Left renal pelvis (tissue), 4 donors: ENCODE measurements around the gene BTBD9. TPM values are rescaled to one million over a fixed set of nuclear protein-coding genes. Genes with fewer than 3 reads are reported as not detected.
"Not testable (repeated sequence)": the region's sequence is repeated elsewhere in the genome, so short reads cannot be mapped to it uniquely, and the experiment has no call there.

ENCODE experiments used
- DNase-seq, 4 donors: peaks; one replicate each; pipeline ENCODE4 v3.0.0-alpha.2; 2013; ENCODE audit warnings: low read depth in 4 of 4, low spot score in 3 of 4
- polyA plus RNA-seq, 4 donors: library from polyadenylated mRNA; unstranded; fragments of 120-200 nt; gene quantifications; one replicate each; pipeline ENCODE4 v1.2.1, GENCODE V29; 2013; ENCODE audit not compliant: insufficient read length in 4 of 4

BTBD9 gene
- polyA plus RNA-seq, 4 donors: 12.0 to 15.9 (median 12.5) TPM

DNA sequence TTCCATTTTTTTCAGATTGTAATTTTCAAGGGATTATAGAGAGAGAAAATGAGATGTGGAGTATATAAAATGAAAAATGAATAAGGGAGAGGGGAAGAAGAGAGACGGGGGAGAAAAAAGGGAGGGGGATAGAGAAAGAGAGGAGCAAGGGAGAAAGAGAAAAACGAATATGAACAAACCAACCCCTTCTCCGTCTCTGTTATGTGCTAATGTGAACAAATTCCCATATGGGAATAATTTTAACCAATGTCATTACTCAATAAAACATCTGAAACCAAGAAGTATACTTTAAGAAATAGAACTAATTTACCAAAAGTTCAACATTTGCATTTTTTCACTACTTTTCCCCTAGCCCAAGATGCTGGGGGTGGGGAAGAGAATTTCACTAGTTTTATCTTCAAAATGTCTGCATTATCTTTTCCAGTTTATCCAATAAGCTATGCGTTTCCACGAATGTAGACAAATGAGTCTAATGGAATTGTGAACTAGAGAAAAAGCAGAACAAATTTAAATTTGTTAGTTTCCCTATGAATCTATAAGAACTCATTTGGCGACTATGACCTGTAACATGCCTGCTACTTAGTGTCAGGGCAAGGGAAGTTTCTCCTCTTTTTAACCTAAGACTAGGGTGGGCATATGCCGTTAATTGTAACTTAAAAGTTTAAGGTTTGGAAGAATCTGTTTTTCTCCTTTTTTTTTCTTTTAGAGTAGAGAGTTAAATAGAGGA, 286.3 kb downstream of the BTBD9 start:
- no peak for DNase-seq

DNA sequence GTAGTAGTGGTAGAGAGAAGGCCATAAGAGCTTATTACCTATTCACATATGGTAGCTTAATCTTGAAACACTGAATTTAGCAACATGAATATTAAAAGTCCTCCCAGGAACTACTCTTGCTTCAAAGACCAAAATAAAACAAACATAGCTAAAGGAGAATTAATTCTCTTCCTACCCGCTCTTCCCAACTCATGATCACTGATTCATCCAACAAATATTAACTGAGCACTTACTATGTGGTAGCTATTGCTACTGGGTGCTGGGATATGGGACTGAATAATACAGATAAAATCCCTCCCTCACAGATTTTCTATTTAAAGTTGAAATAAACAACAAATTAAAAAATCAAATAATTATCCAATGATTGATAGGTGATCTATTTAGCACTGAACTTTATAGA, 287.1 kb downstream of the BTBD9 start:
- no peak for DNase-seq

DNA sequence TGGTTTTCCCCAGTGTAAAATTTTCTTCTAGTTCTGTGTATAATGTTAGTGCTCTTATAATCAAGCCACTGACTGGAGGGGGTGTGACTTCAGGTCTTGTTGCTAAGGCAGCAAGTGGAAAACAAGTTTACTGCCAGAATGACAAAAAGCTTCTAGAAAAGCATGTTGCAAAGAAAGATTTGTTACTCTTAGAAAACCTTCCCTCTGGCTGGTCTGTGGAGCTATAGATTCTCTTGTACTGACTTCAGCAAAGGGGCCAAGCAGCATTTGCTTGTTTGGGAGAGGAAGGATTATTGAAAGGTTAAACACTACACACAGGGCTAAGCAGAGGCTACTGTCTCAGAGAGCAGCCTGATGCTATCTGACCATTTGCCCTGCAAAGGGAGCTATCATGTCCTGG, 288.8 kb downstream of the BTBD9 start:
- no peak for DNase-seq

DNA sequence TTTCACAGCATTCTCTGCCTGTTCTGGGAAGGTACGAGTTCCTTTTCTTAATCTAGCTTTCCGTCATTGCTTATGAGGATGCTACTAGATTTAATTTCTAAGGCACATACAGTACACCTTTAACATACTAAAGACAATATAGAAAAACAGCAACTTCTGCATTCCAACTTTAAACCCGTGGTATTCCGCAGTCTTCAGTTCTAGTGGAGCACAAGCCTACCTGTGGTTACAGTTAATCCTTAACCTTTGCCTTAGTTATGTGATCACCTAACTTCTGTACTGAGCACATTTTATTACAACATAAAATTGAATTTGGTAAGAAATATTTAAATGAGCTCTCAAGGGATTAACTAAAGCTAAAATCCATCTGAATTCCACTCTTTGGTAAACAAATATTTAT, 289.5 kb downstream of the BTBD9 start:
- no peak for DNase-seq

DNA sequence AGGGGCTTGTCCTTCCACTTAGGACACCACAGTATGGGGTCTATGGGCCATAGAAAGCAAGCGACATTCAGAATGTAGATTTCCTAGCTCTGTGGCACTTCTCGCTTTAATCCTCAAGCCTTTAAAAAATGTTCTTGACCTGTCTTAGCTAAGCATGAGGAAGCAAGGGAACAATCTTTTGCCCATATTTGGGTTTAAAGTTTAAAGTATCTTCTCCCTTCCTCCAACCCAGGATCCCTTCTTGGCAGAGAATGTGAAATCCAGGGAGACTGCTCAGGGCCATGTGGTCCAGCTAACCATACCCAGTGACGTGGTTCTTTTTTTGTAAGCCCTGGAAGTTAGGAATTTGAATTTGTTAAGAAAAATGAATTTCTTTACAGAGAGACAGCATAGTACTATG, 289.9 kb downstream of the BTBD9 start:
- DNase-seq: no peak

DNA sequence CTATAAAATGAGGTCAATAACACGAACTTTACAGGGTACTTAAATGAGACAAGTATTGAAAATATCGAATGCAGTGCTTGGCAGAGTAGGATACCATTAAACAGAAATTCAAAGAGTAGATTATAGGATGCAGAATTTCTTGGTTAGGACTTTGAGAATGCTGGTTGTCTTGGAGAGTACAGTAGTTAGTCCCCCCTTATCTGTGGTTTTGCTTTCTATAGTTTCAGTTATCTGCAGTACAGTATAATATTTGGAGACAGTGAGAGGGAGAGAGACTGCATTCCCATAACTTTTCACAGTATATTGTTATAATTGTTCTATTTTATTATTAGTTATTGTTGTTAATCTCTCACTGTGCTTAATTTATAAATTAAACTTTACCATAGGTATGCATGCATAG, 290.5 kb downstream of the BTBD9 start:
- no peak for DNase-seq

DNA sequence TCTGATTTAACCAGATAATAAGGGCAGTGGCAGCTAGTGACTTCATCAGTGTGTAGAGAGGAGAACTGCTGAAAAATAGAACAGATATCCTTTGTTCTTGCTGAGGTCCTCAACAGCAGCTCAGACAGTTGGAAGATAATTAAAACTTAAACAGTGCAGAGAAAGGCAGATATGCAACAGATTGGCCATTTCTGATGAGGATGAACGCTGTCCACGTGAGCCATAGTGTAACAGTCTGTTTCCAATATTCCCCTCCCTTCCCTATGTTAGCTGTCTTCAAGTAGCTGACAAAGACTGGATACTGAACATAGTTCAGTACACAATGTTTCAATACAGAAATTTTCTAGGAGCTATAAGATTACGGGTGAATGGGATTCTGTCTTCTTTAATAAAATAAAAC, 291.4 kb downstream of the BTBD9 start:
- DNase-seq: no peak

DNA sequence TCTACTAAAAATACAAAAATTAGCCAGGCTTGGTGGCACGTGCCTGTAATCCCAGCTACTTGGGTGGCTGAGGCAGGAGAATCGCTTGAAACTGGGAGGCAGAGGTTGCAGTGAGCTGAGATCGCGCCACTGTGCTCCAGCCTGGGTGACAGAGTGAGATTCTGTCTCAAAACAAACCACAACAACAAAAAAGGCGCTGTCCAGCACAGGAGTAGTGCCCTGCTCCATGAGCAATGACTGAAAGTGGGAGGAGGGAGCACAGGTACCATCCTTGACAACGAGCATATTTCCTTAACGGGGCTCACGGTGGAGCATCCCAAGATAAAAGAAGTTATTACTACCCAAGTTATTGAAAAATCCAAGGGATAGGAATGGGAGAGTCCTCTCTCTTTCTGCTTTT, 291.9 kb downstream of the BTBD9 start:
- not testable (repeated sequence) for DNase-seq

DNA sequence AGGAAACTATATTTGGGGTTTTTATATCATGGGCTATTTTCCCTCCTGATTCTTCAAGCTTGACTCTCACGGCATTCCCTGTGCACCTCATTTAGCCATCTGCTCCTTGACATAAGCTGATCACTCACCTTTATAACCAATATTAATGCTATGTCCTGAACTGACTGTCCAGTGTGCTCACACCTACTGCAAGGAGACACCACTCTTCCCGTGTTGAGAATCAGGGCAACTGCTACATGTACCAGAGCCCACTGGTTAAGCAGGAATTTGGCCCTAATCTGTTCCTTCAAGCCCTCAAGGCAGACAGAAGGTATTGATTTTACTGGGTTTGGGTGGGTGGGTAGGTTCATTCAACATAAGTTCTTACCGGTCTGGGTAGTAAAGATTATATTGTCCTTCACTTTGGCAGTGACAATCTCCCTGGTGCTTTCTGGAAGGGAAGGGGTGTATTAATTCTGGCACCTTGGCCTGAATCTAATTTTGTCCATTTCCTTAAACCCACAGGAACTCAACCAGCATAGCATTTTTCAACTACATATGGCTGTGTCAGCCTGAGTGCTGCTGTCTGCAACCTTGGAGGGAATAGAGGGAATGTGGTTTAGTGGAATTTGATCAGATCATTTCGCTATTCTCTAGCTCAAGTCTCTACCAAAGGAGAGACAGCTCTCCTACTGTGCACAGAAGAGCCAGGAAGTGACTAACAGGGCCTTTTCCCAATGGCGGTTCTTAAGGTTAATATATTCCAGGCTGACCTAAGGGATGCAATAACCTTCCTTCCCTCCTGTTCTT, 293.2 kb downstream of the BTBD9 start:
- DNase-seq: no peak

DNA sequence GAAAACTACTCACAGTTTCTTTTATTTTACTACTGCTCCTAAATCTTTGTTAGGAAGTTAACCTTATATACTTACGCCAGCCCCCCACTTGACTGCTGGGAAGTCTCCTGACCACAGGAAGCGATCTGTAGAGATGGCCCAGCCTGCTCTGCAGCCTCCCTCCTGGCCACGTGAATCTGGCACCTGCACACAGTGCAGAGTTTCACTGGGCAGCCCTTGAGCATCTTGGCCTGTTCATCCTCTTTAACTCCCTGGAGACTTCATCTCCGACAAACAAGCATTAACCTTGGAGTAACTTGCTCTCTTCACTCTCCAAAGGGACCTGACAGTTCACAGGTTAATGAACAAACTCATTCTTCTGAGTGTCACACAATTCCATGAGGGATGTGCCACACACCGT, 294.1 kb downstream of the BTBD9 start:
- DNase-seq: no peak

DNA sequence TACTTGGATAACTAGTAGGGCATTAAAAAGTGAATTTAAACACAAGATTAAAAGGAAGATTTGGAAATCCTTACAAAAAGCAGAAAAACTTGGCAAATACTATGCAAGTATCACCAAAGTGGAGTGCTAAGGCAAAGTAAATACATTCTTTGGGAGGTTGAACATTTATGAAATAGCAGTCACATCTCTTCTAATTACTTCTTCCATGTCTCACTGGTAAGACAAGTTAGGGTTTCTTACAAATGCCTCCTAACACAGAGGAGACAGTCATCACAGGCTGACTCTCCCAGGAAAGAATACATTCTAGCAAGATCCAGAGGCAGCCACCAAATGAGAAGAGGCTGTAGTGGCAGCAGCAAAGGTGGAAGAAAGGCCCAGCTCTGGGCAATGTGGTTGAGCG, 298.2 kb downstream of the BTBD9 start:
- no peak for DNase-seq

DNA sequence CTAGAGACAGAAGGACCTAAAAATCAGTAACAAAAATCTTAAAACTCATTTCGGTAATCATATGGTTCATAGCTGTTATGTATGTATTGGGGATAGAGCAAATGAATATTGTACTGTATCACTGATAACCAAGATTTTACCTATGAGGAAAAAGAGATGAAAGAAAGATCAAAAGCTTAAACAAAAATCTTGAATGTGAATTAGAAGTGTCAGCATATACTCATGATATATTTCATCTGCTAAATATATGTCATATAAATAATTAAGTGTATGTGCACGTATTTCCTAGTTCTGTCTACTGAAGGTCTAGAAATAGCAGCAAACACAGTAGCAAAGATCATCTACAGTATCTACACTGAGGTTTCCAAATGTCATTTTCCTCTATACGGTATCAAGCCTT, 299.8 kb downstream of the BTBD9 start:
- no peak for DNase-seq

DNA sequence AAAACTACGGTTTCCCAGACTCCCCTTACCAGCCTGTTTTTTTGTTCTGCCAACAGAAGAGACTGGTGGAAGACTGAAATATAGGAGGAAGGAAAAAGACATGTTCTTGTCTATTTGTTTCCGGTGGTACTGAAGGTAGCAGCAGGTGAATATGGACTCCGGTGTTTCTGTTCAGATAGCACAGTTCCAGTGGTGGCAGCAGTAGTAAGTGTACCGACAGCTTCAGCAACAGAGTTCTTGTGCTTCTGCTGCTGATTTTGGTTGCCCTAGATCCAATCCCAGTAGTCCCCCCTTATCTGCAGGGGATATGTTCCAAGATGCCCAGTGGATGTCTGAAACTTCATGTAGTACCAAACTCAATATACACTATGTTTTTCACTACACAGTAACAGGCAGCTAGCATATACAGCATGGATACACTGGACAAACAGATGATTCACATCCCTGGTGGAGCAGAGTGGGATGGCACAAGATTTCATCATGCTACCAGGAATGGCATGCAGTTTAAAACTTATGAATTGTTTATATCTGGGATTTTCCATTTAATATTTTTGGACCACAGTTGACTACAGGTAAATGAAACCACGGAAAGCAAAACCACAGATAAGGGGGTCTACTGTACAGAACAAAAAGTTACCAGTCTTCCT, 301.8 kb downstream of the BTBD9 start:
- no peak for DNase-seq

DNA sequence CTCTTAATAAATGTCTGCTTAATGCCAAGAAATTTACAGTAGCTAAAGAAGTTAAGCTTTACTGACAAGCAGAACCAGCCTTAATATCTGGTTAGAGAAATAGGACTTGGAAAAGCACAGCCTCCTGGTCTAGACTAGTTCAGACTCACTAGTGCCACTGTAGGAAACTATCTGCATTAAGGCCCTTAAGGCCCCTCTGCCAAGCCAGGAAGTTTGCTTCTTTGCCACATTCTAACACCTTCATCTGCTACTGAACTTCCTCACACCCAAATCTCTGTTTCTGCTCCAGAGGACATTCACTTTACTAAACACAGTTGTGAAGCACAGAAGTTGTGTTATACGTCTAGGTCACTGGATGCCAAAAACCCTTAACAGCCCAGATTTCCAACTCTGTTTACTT, 302.8 kb downstream of the BTBD9 start:
- DNase-seq: no peak

DNA sequence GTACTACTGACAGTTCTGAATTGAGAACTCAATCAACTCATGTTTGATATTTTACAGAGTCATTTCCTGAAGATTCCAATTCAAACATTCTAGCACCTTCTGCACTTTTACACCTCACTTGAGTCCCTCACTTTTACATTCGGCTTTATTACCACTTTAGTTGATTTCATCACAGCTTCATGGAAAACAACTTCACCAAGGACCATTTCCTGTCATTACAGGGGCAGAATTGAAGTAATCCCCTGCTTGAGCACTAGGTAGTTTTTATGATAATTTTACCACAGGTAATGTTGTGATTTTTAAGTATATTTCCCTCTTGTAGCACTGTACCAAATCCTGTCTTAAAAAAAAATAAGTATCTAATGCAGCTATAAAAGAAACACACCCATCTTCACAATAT, 312.9 kb downstream of the BTBD9 start:
- DNase-seq: no peak

DNA sequence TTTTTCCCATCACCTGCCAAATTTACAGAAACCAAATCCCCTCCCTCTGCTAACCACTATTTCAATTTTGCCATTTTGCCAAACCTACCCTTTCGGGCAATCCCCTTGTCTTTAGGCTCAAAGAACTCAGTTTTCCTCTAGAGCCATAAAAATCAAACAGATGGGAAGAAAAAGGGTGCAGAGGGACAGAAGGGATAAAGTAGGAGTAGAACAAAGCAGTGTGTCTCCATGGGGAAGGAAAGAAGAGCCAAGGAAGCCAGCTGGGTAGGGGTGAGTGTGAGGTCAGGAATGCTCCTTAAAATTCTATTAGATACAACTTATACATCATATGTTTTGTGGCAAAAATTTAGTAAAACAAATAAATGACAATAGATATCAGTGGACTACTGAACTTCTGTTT, 316.5 kb downstream of the BTBD9 start:
- DNase-seq: no peak

DNA sequence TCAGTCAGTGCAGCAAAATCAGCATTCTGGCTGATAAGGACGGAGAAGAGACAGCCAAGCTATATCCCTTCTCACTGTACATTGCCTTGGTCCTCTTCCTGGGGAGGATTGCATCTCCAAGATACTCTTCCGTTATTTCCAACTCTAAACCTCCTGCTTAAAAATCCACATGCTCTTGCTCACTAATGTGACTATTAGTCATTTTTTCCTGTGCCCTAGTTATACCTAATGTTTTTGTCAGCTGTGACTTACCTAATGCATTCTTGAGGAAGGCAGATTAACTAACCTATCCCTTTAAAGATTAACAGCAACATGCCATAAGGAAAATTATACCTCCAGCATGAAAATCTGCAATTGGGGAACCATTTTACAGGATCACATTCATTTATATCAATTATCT, 317.6 kb downstream of the BTBD9 start:
- no peak for DNase-seq

DNA sequence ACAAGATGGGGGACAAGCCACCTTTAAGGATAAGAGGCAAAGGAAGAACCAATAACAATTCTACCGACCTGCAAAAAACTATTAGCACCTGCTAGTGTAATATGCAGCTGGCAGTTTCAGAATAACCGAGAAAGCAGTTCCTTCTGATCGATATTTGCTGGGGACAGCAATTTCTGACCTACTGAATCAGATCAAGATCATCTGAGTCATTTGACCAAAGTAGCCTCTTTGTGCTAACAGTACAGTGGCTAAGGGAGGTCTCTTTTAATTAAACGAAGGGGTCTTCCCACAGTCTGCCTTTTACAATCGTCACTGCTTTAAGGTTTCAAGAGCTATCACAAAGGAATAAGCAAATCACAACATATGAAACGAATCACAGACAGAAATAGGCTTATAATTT, 318.9 kb downstream of the BTBD9 start:
- DNase-seq: no peak

DNA sequence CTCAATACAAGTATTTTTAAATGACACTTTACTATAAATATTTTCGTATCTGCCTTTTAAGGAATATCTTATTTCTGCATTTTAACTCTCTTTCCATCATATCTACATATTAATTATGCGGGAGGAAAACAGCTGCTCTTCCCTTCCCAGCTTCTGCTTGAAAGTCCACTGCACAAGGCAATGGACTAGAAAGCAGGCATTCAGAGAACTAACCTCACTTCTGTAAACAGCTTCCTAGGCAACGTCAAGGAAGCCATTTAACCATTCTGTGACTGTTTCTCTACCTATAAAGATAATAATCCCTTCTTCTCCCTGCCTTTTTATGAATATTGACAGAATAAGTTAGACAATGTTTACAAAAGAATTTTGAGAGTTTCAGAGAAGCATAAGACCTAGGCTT, 319.4 kb downstream of the BTBD9 start:
- DNase-seq: no peak

DNA sequence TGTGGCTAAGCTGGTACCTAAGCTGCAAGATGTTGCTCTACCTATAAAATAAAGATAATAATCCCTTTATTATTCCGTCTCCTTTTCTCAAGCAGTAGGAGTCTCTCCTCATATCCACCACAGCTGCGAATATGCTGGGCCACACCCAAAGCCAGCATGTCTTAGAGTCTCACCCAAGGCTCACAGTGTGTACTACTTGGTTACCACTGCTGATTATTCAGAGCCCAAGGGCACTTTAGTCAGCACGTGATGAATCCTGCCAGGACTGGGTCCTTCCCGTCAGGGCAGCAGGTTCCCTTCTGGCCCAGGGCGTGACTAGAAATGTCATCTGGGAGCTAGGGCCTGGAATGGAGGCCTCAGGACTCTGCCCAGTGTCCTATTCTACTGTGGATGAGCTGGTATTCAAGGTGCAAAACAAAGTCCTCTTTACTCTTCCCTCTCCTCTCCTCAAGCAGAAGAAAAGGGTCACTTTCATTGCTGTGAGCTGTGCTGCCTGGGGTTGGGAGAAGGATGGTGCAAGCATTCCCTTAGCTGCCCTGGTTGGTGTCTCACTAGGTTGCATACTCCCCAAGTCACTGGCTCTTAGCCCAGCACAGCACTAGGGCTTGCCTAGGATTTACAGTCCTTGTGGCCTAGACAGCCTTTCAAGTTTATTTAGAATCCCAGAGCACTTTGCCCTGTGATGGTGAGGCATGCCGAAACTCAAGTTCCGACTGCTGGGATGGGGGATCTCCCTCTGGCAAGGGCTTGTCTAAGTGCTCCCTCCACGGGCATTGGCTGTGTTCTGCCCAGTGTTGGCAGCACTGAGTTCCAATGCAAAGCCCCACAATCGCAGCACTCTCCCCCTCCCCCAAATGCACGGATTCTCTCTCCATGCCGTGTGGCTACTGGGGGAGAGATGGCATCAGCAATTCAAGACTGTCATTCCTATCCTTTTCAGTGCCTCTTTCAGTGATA, 320.2 kb downstream of the BTBD9 start:
- DNase-seq: no peak
